NCI-H2107 treated with DMSO at 0.1 percent for 48 hours (cell line): ENCODE results near the gene ZNF226.
A peak's percentile ranks its signal among the peaks of the same experiment; 100 is the strongest.
"Not testable (repeated sequence)": the region's sequence is repeated elsewhere in the genome, so short reads cannot be mapped to it uniquely, and the experiment has no call there.

Source experiments
- DNase-seq: peaks from one replicate; lab custom pipeline; 2025; ENCODE audit not compliant: unreplicated experiment; lab: John Stamatoyannopoulos, UW

The ZNF226 gene

GRCh38 chr19:44207126-44207803, 42.4 kb downstream of the ZNF226 start:
- peak; percentile 92 for DNase-seq

- DNase-seq, result peak; percentile 86
Measured at GRCh38 chr19:44212250-44212865, 47.5 kb downstream of the ZNF226 start, which contains the start of gene ZNF227. ZNF227 (plus strand) TSS chr19:44212532; CDS start chr19:44217793, 5,261 bp downstream.

DNA sequence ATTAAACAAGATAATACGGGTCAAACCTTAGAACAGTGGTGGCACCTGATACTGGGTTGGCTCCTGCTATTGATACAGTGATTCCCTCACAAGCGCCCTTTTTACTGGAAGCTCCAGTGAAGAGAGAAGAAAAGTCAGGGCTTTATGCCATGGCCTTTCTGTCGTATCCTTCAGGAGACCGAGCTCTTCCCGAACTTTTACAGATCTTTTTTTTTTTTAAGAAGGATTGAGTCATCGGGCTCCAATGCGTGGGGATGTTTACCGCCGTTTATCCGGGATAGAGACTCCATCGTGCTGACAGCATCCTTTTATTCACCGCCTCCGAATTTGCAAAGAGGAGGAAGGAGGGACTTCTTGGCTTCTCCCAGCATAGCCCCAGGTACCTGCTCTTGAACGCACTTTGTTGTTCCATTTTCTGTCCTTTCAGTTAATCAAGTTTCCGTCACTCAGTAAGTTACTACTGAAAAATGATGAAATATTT, 48.0 kb downstream of the ZNF226 start:
- peak; percentile 36 for DNase-seq

- DNase-seq, result not testable (repeated sequence)
Measured at GRCh38 chr19:44219926-44220325, 55.0 kb downstream of the ZNF226 start.

- DNase-seq, result not testable (repeated sequence)
Measured at GRCh38 chr19:44220761-44221160, 55.9 kb downstream of the ZNF226 start.

GRCh38 chr19:44221291-44221690, 56.4 kb downstream of the ZNF226 start:
- DNase-seq, result not testable (repeated sequence)
